ELR (cell line): ENCODE measurements around the gene EVX1.

Experiments used
- DNase-seq: peaks from one replicate; pipeline ENCODE4 v3.0.0-alpha.2; 2015; ENCODE audit warnings: low read depth

Gene EVX1

GRCh38 chr7:27235387-27236311, 7.0 kb upstream of the EVX1 start:
- DNase-seq = peak; percentile 61

GRCh38 chr7:27237735-27238334, 4.8 kb upstream of the EVX1 start:
- peak; percentile 72 for DNase-seq

- no peak for DNase-seq
Measured at GRCh38 chr7:27238979-27239386, 3.6 kb upstream of the EVX1 start.

GRCh38 chr7:27239387-27240014, 3.1 kb upstream of the EVX1 start:
- DNase-seq = no peak

- no peak for DNase-seq
Measured at GRCh38 chr7:27240015-27240731, 2.4 kb upstream of the EVX1 start.

- DNase-seq = no peak
Measured at GRCh38 chr7:27241189-27242056, 1.2 kb upstream of the EVX1 start.

GRCh38 chr7:27242154-27242553, 448 bp upstream of the EVX1 start:
- no peak for DNase-seq

- DNase-seq = no peak
Measured at GRCh38 chr7:27243340-27244163, 950 bp downstream of the EVX1 start.

GRCh38 chr7:27244488-27245123, 2.0 kb downstream of the EVX1 start:
- DNase-seq = no peak

GRCh38 chr7:27245124-27245797, 2.7 kb downstream of the EVX1 start:
- DNase-seq = no peak

- DNase-seq = no peak
Measured at GRCh38 chr7:27245798-27246691, 3.4 kb downstream of the EVX1 start.

GRCh38 chr7:27247000-27247399, 4.4 kb downstream of the EVX1 start:
- DNase-seq = no peak

- DNase-seq = no peak
Measured at GRCh38 chr7:27247452-27248426, 5.1 kb downstream of the EVX1 start.

- no peak for DNase-seq
Measured at GRCh38 chr7:27248427-27248806, 5.8 kb downstream of the EVX1 start.

GRCh38 chr7:27248911-27249723, 6.5 kb downstream of the EVX1 start:
- no peak for DNase-seq
